ENCODE results near the gene MICAL2. TPM values are rescaled to one million over a fixed set of nuclear protein-coding genes. Genes with fewer than 3 reads are reported as not detected.

MICAL2 gene
- total and polyA plus RNA-seq, 2 donors (not counting 3 experiments of a cell fraction or from before 2014, with no cell fraction given): 67.6 to 200 TPM

DNA sequence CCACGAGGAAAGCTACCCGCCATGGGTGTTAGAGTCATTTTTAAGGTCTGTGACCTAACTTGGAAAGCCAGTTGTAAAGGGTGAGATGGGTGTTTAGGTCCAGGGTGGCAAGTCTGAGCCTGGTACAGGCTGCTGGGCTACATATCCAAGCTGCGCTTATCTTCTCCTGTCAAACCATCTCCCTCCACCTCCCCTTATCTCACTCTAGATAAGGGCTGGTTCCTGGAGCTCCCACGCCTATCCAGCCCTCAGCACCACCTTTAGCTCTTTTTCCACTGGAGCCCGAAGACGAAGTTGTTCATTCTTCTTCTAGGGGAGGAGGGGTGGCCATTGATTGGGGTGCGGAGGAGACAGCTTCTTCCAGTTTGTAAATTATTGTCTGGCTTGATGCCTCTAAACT lies 48.5 kb downstream of the MICAL2 start:
- no peaks in the 10 kb centered on the region for H3K9me1 ChIP-seq (replicated peaks; ENCODE audit: control insufficient read depth, extremely low read depth, insufficient read depth, low read length)
- POLR2A ChIA-PET: no interaction called here
- H3K4me3 ChIP-seq (replicated peaks in 1 of 3; ENCODE audit: insufficient read depth in 1 of 3, low read depth in 1 of 3, low read length in 3 of 3): no peak overlapping the region
- H3K79me2 ChIP-seq (ENCODE audit: control insufficient read depth, insufficient read depth, low read length): peaks cover 14% of the 10 kb centered on the region
- FAIRE-seq (no peak), DNase-seq (ENCODE audit: low read depth, low spot score) (no peak)
- no peaks in the 10 kb centered on the region for H3K9me3 ChIP-seq (replicated peaks; ENCODE audit: control insufficient read depth, insufficient read depth, low read length)
- H3K9ac ChIP-seq (replicated peaks; ENCODE audit: extremely low read depth, insufficient read depth, low read length): no peak overlapping the region
- intact Hi-C loops (cut with micrococcal nuclease): no loop called here
- TF ChIP-seq FOS (IDR thresholded peaks at IDR 0.05; ENCODE audit: borderline replicate concordance, insufficient read depth, low read length) (no peak), GATA2 (IDR thresholded peaks at IDR 0.05; ENCODE audit: insufficient read depth, insufficient read length, low read depth, low read length) (no peak), MAX (IDR thresholded peaks at IDR 0.05; ENCODE audit: insufficient read depth, insufficient read length) (no peak), POLR2A (IDR thresholded peaks at IDR 0.05; ENCODE audit: low read depth, low read length) (no peak), JUN (IDR thresholded peaks at IDR 0.05; ENCODE audit: borderline replicate concordance, insufficient read depth, insufficient read length, low read depth) (no peak), EZH2 (IDR thresholded peaks at IDR 0.05; ENCODE audit: borderline replicate concordance, low read depth, low read length, severe bottlenecking) (no peak)
- TF ChIP-seq, protein P1, sequence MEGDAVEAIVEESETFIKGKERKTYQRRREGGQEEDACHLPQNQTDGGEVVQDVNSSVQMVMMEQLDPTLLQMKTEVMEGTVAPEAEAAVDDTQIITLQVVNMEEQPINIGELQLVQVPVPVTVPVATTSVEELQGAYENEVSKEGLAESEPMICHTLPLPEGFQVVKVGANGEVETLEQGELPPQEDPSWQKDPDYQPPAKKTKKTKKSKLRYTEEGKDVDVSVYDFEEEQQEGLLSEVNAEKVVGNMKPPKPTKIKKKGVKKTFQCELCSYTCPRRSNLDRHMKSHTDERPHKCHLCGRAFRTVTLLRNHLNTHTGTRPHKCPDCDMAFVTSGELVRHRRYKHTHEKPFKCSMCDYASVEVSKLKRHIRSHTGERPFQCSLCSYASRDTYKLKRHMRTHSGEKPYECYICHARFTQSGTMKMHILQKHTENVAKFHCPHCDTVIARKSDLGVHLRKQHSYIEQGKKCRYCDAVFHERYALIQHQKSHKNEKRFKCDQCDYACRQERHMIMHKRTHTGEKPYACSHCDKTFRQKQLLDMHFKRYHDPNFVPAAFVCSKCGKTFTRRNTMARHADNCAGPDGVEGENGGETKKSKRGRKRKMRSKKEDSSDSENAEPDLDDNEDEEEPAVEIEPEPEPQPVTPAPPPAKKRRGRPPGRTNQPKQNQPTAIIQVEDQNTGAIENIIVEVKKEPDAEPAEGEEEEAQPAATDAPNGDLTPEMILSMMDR (IDR thresholded peaks at IDR 0.05; ENCODE audit: extremely low read depth in 1 of 2, insufficient read depth in 1 of 2, low read depth in 1 of 2, low read length in 2 of 2): no peak
- H3K27me3 ChIP-seq (ENCODE audit: control insufficient read depth in 2 of 2, insufficient read depth in 2 of 2, low read length in 2 of 2): no peaks in the 10 kb centered on the region
- no peak overlapping the region for H3K4me2 ChIP-seq (ENCODE audit: insufficient read depth, low read length)
- no peaks in the 10 kb centered on the region for H4K20me1 ChIP-seq (replicated peaks; ENCODE audit: control insufficient read depth, extremely low read depth, insufficient read depth, low read length)
- no peak overlapping the region for H2AFZ ChIP-seq (ENCODE audit: low read depth, low read length)
- no TSS peak for BruUV-seq (replicated peaks)
- CTCF ChIA-PET: interaction anchor here (1.0 to 3.3 kb wide), 3 partner anchors 24 to 78 kb away, joined by 3 to 22 read pairs (median 6); no protein-coding TSS in a partner anchor
- no peak overlapping the region for H3K27ac ChIP-seq (ENCODE audit: insufficient read depth, low read depth, low read length)
- H3K36me3 ChIP-seq (ENCODE audit: control insufficient read depth in 2 of 2, extremely low read depth in 1 of 2, insufficient read depth in 2 of 2, low read length in 2 of 2): peaks cover 10 to 12% of the 10 kb centered on the region in 2 experiments
- dilution Hi-C loops (cut with MboI; ENCODE audit: extremely low pct_ligation_motif_present, low sequenced_read_pairs): no loop called here
- H3K4me1 ChIP-seq (ENCODE audit: control insufficient read depth, extremely low read depth, insufficient read depth, low read length): peaks cover 38% of the 10 kb centered on the region

All from endothelial cell of umbilical vein (primary cell).